HL-60 (cell line): ENCODE data around the gene SLC35A5.

Source experiments
- POLR2AphosphoS5 ChIP-seq: IDR thresholded peaks from 2 replicates; pipeline ENCODE4 v1.6.1; 2012; ENCODE audit warnings: low read depth
- REST ChIP-seq: IDR thresholded peaks from 2 replicates; pipeline ENCODE4 v1.6.1; 2012; ENCODE audit warnings: low read depth; ENCODE audit not compliant: insufficient replicate concordance
- SPI1 ChIP-seq: IDR thresholded peaks from 2 replicates; pipeline ENCODE4 v1.6.1; 2012; ENCODE audit warnings: low read depth, mild to moderate bottlenecking, borderline replicate concordance
- TF ChIP-seq, protein P1 (sequence below): IDR thresholded peaks from one replicate; pipeline ENCODE4 v1.5.1; 2011; ENCODE audit warnings: low read length, control low read depth, inconsistent platforms; ENCODE audit not compliant: insufficient read depth

DNA sequence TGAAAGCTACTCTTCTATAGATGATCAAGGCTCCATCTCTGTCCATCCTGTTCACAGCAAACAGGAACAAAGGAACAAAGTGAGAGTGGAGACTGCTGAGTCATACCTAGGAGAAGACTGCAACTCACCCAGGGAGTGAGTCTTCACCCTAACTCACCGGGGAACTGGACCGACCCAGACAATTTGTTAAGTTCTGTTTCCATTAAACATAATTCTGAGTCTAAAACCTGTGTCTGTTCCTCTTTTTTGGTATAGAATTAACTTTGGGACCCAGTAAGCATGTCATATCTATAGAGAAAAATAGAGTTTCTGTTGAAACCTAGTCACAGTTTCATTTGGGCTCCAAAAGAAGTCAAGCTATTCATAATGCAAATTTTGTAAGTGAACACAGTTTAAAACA lies 57.5 kb downstream of the SLC35A5 start:
- TF ChIP-seq, protein P1, sequence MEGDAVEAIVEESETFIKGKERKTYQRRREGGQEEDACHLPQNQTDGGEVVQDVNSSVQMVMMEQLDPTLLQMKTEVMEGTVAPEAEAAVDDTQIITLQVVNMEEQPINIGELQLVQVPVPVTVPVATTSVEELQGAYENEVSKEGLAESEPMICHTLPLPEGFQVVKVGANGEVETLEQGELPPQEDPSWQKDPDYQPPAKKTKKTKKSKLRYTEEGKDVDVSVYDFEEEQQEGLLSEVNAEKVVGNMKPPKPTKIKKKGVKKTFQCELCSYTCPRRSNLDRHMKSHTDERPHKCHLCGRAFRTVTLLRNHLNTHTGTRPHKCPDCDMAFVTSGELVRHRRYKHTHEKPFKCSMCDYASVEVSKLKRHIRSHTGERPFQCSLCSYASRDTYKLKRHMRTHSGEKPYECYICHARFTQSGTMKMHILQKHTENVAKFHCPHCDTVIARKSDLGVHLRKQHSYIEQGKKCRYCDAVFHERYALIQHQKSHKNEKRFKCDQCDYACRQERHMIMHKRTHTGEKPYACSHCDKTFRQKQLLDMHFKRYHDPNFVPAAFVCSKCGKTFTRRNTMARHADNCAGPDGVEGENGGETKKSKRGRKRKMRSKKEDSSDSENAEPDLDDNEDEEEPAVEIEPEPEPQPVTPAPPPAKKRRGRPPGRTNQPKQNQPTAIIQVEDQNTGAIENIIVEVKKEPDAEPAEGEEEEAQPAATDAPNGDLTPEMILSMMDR, result no peak
- TF ChIP-seq POLR2AphosphoS5 (no peak), REST (no peak), SPI1 (no peak)
